ENCODE results near the gene RAB1A. TPM values are rescaled to one million over a fixed set of nuclear protein-coding genes. Genes with fewer than 3 reads are reported as not detected.

Gene RAB1A
- total RNA-seq, 1 experiment from 2014 or later = 165 TPM

GRCh38 chr2:65097844-65098243 is 32.1 kb downstream of the RAB1A start:
- ChIA-PET POLR2A (ENCODE audit: unreplicated experiment) (interaction anchor here (0.7 kb wide), 1 partner anchor 310 kb away, joined by 15 read pairs; no protein-coding TSS in a partner anchor), CTCF (no interaction called here)
- Histone ChIP-seq H3K4me1 (replicated peaks; ENCODE audit: insufficient read depth) (no peaks in the 10 kb centered on the region), H3F3A (ENCODE audit: insufficient read depth, low read depth) (peaks cover 9% of the 10 kb centered on the region), H3K27me3 (ENCODE audit: insufficient read depth, low read depth) (no peaks in the 10 kb centered on the region), H2AFZ (no peak overlapping the region), H3K27ac (no peak overlapping the region), H3K9me3 (ENCODE audit: insufficient read depth, low read depth) (no peaks in the 10 kb centered on the region), H3K4me2 (no peak overlapping the region), H3K36me3 (ENCODE audit: low read depth) (peaks cover 41% of the 10 kb centered on the region), H4K20me1 (ENCODE audit: insufficient read depth) (peaks cover 74% of the 10 kb centered on the region), H3K9me2 (ENCODE audit: insufficient read depth) (no peaks in the 10 kb centered on the region), H3K79me2 (ENCODE audit: low read depth) (peaks cover 71% of the 10 kb centered on the region), H3K4me3 (no peak overlapping the region)
- DNase-seq = no peak
- intact Hi-C loops (cut with micrococcal nuclease; ENCODE audit: unreplicated experiment) = no loop called here
- TF ChIP-seq CTCF (conservative IDR thresholded peaks at IDR 0.05) = no peak
- no peak for TF ChIP-seq EZH2 (IDR thresholded peaks at IDR 0.05; ENCODE audit: low read depth)
- BruUV-seq (replicated peaks) = no TSS peak

- Histone ChIP-seq H2AFZ (no peak overlapping the region), H4K20me1 (ENCODE audit: insufficient read depth) (peaks cover 77% of the 10 kb centered on the region), H3K9me2 (ENCODE audit: insufficient read depth) (no peaks in the 10 kb centered on the region), H3K4me1 (replicated peaks; ENCODE audit: insufficient read depth) (no peaks in the 10 kb centered on the region), H3K9me3 (ENCODE audit: insufficient read depth, low read depth) (no peaks in the 10 kb centered on the region), H3K4me3 (no peak overlapping the region), H3K4me2 (no peak overlapping the region), H3K36me3 (ENCODE audit: low read depth) (peaks cover 34% of the 10 kb centered on the region), H3K79me2 (ENCODE audit: low read depth) (peaks cover 74% of the 10 kb centered on the region), H3K27ac (no peak overlapping the region), H3K27me3 (ENCODE audit: insufficient read depth, low read depth) (no peaks in the 10 kb centered on the region), H3F3A (ENCODE audit: insufficient read depth, low read depth) (peaks cover 9% of the 10 kb centered on the region)
- POLR2A ChIA-PET (ENCODE audit: unreplicated experiment) = interaction anchor here (0.6 kb wide), 1 partner anchor 21 kb away, joined by 4 read pairs; no protein-coding TSS in a partner anchor
- no TSS peak for BruUV-seq (replicated peaks)
- DNase-seq = no peak
- CTCF ChIA-PET = no interaction called here
- intact Hi-C loops (cut with micrococcal nuclease; ENCODE audit: unreplicated experiment) = no loop called here
- no peak for TF ChIP-seq CTCF (conservative IDR thresholded peaks at IDR 0.05)
- no peak for TF ChIP-seq EZH2 (IDR thresholded peaks at IDR 0.05; ENCODE audit: low read depth)
Observed at GRCh38 chr2:65096948-65097347, 33.0 kb downstream of the RAB1A start.

- TF ChIP-seq CTCF (conservative IDR thresholded peaks at IDR 0.05) = no peak
- TF ChIP-seq EZH2 (IDR thresholded peaks at IDR 0.05; ENCODE audit: low read depth) = no peak
- Histone ChIP-seq H3K4me2 (no peak overlapping the region), H3K36me3 (ENCODE audit: low read depth) (peaks cover 44% of the 10 kb centered on the region), H2AFZ (no peak overlapping the region), H3K4me3 (no peak overlapping the region), H3F3A (ENCODE audit: insufficient read depth, low read depth) (peaks cover 9% of the 10 kb centered on the region; the same call in 1 of the 2 replicates), H3K4me1 (replicated peaks; ENCODE audit: insufficient read depth) (no peaks in the 10 kb centered on the region), H3K27me3 (ENCODE audit: insufficient read depth, low read depth) (no peaks in the 10 kb centered on the region), H3K79me2 (ENCODE audit: low read depth) (peaks cover 69% of the 10 kb centered on the region), H3K9me2 (ENCODE audit: insufficient read depth) (no peaks in the 10 kb centered on the region), H3K9me3 (ENCODE audit: insufficient read depth, low read depth) (no peaks in the 10 kb centered on the region), H4K20me1 (ENCODE audit: insufficient read depth) (peaks cover 81% of the 10 kb centered on the region), H3K27ac (no peak overlapping the region)
- no TSS peak for BruUV-seq (replicated peaks)
- intact Hi-C loops (cut with micrococcal nuclease; ENCODE audit: unreplicated experiment) = no loop called here
- DNase-seq = no peak
- ChIA-PET CTCF (no interaction called here), POLR2A (ENCODE audit: unreplicated experiment) (no interaction called here)
Observed at GRCh38 chr2:65093211-65093610, 36.7 kb downstream of the RAB1A start.
